PC-9 (cell line): ENCODE data around the gene SBF1.

Experiments used
- EZH2 ChIP-seq: fragments of 200-600 bp; sonication (generic); IDR thresholded peaks from 2 replicates; pipeline ENCODE4 v1.8.0; 2017; ENCODE audit warnings: antibody characterized with exemption, low read depth
- TF ChIP-seq, protein P1 (sequence below): fragments of 200-600 bp; sonication (generic); conservative IDR thresholded peaks from 2 replicates; pipeline ENCODE4 v1.6.1; 2017; ENCODE audit warnings: mixed run types, antibody characterized with exemption, mild to moderate bottlenecking, moderate library complexity

DNA sequence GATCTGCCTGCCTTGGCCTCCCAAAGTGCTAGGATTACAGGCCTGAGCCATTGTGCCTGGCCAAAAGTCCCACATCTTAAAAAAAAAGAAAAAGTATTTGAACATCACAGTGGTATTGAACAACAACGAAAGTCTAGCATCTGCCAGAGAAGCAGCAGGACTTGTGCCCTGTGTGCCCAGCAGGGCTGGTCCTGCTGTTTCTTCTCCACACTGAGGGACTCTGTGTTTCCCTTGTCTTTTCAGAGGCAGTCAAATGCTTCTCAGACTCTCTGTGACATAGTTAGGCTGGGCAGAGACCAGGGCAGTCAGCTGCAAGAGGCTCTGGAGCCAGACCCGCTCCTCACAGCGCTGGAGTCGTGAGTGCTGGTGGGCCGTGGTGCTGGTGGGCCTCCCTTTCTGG is 56.2 kb downstream of the SBF1 start:
- TF ChIP-seq, protein P1, sequence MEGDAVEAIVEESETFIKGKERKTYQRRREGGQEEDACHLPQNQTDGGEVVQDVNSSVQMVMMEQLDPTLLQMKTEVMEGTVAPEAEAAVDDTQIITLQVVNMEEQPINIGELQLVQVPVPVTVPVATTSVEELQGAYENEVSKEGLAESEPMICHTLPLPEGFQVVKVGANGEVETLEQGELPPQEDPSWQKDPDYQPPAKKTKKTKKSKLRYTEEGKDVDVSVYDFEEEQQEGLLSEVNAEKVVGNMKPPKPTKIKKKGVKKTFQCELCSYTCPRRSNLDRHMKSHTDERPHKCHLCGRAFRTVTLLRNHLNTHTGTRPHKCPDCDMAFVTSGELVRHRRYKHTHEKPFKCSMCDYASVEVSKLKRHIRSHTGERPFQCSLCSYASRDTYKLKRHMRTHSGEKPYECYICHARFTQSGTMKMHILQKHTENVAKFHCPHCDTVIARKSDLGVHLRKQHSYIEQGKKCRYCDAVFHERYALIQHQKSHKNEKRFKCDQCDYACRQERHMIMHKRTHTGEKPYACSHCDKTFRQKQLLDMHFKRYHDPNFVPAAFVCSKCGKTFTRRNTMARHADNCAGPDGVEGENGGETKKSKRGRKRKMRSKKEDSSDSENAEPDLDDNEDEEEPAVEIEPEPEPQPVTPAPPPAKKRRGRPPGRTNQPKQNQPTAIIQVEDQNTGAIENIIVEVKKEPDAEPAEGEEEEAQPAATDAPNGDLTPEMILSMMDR = no peak
- no peak for TF ChIP-seq EZH2
